Fibroblast of peridontal ligament (primary cell): ENCODE results near the gene BNC1.
"Not testable (repeated sequence)": the region's sequence is repeated elsewhere in the genome, so short reads cannot be mapped to it uniquely, and the experiment has no call there.

Source experiments
- DNase-seq: peaks from one replicate; pipeline ENCODE4 v3.0.0-alpha.2; 2010; ENCODE audit errors: extremely low read depth

Gene BNC1

GRCh38 chr15:83292317-83292716 is 7.9 kb upstream of the BNC1 start:
- DNase-seq: no peak

GRCh38 chr15:83290236-83290635 is 5.8 kb upstream of the BNC1 start:
- no peak for DNase-seq

- DNase-seq: peak; percentile 69
Measured at GRCh38 chr15:83289160-83289559, 4.7 kb upstream of the BNC1 start.

- DNase-seq: no peak
Measured at GRCh38 chr15:83288381-83288801, 3.9 kb upstream of the BNC1 start.

GRCh38 chr15:83287541-83288027 is 3.1 kb upstream of the BNC1 start:
- DNase-seq: peak; percentile 99

GRCh38 chr15:83285979-83286553 is 1.6 kb upstream of the BNC1 start:
- DNase-seq: peak; percentile 70

GRCh38 chr15:83285284-83285978 is 967 bp upstream of the BNC1 start:
- no peak for DNase-seq

GRCh38 chr15:83283813-83284558 is 478 bp downstream of the BNC1 start:
- no peak for DNase-seq

- DNase-seq: peak; percentile 59
Measured at GRCh38 chr15:83283138-83283812, 1.2 kb downstream of the BNC1 start.

GRCh38 chr15:83282776-83283137 is 1.7 kb downstream of the BNC1 start:
- DNase-seq: no peak

- no peak for DNase-seq
Measured at GRCh38 chr15:83282141-83282540, 2.3 kb downstream of the BNC1 start.

- DNase-seq: no peak
Measured at GRCh38 chr15:83278191-83278590, 6.3 kb downstream of the BNC1 start.

- no peak for DNase-seq
Measured at GRCh38 chr15:83276661-83277060, 7.8 kb downstream of the BNC1 start.

- DNase-seq: no peak
Measured at GRCh38 chr15:83275412-83275811, 9.1 kb downstream of the BNC1 start.

GRCh38 chr15:83270176-83270575 is 14.3 kb downstream of the BNC1 start:
- peak; percentile 55 for DNase-seq

GRCh38 chr15:83268147-83268546 is 16.3 kb downstream of the BNC1 start:
- DNase-seq: no peak

- DNase-seq: no peak
Measured at GRCh38 chr15:83262594-83263315, 21.7 kb downstream of the BNC1 start.

GRCh38 chr15:83262181-83262580 is 22.3 kb downstream of the BNC1 start:
- DNase-seq: not testable (repeated sequence)

GRCh38 chr15:83250781-83251180 is 33.7 kb downstream of the BNC1 start:
- DNase-seq: peak; percentile 78

- no peak for DNase-seq
Measured at GRCh38 chr15:83249030-83249343, 35.5 kb downstream of the BNC1 start.

- peak; percentile 89 for DNase-seq
Measured at GRCh38 chr15:83248151-83249029, 36.1 kb downstream of the BNC1 start.
